Osteoblast (primary cell): ENCODE measurements around the gene SNAI1. TPM values are rescaled to one million over a fixed set of nuclear protein-coding genes. Genes with fewer than 3 reads are reported as not detected.

Experiments
- DNase-seq: peaks from one replicate; pipeline ENCODE4 v3.0.0; 2011; ENCODE audit warnings: low spot score, mixed read lengths; ENCODE audit not compliant: insufficient read length; ENCODE audit errors: missing footprints
- H2AFZ ChIP-seq: 2 replicates; pipeline ENCODE4 v1.6.0; 2011; ENCODE audit warnings: mild to moderate bottlenecking, low read length
- H3K27ac ChIP-seq: 2 replicates; pipeline ENCODE4 v1.5.1; 2011; ENCODE audit warnings: mild to moderate bottlenecking, low read depth, low read length, moderate library complexity
- H3K27me3 ChIP-seq: 2 replicates; pipeline ENCODE4 v1.6.0; 2012; ENCODE audit warnings: mild to moderate bottlenecking, control low read depth, inconsistent platforms, low read length, moderate library complexity; ENCODE audit not compliant: insufficient read depth
- H3K36me3 ChIP-seq: 2 replicates; pipeline ENCODE4 v1.5.1; 2011; ENCODE audit warnings: mild to moderate bottlenecking, low read length, control low read depth, moderate library complexity; ENCODE audit not compliant: insufficient read depth
- H3K4me1 ChIP-seq: 2 replicates; pipeline ENCODE4 v1.5.1; 2011; ENCODE audit warnings: mild to moderate bottlenecking, low read length, control low read depth, moderate library complexity; ENCODE audit not compliant: insufficient read depth
- H3K4me2 ChIP-seq: 2 replicates; pipeline ENCODE4 v1.6.0; 2011; ENCODE audit warnings: mild to moderate bottlenecking, low read length; ENCODE audit not compliant: insufficient read depth
- H3K4me3 ChIP-seq: fragments of 200-600 bp; sonication (generic); 3 replicates; pipeline ENCODE4 v1.5.1; 2012; ENCODE audit warnings: mild to moderate bottlenecking, low read length, inconsistent platforms; ENCODE audit not compliant: insufficient read depth
- H3K79me2 ChIP-seq: 2 replicates; pipeline ENCODE4 v1.6.0; 2012; ENCODE audit warnings: mild to moderate bottlenecking, low read length, control low read depth, inconsistent platforms; ENCODE audit not compliant: insufficient read depth
- H3K9me3 ChIP-seq: 2 replicates; pipeline ENCODE4 v1.5.1; 2011; ENCODE audit warnings: low read depth, low read length, control low read depth
- H4K20me1 ChIP-seq: 2 replicates; pipeline ENCODE4 v1.6.0; 2012; ENCODE audit warnings: mild to moderate bottlenecking, low read length, control low read depth; ENCODE audit not compliant: insufficient read depth
- CTCF ChIP-seq: IDR thresholded peaks from 2 replicates; pipeline ENCODE4 v1.5.1; 2011; ENCODE audit warnings: mild to moderate bottlenecking, low read depth, low read length, moderate library complexity; ENCODE audit errors: extremely low read depth
- total RNA-seq: library from RNA; depleted of rRNA; stranded (reverse); fragments of >200 nt; gene quantifications from 2 replicates; pipeline ENCODE4 v1.2.3, GENCODE V29; 2012

The SNAI1 gene
- total RNA-seq, 1 donor: 1.8 TPM

GRCh38 chr20:49987868-49988690 lies 5.3 kb downstream of the SNAI1 start:
- H3K36me3 ChIP-seq: peaks cover 22% of the 10 kb centered on the region
- peaks cover 69% of the 10 kb centered on the region for H3K4me1 ChIP-seq

GRCh38 chr20:49989234-49990065 lies 6.7 kb downstream of the SNAI1 start:
- H4K20me1 ChIP-seq: peaks cover 30% of the 10 kb centered on the region
- H3K36me3 ChIP-seq: peaks cover 16% of the 10 kb centered on the region
- H3K4me2 ChIP-seq: peak overlapping the region; percentile 16

More at GRCh38 chr20:49987868-49988690, 5.3 kb downstream of the SNAI1 start:
- H3K27ac ChIP-seq: peak overlapping the region; percentile 76
- H3K9me3 ChIP-seq: no peaks in the 10 kb centered on the region
- DNase-seq: no peak
- H3K79me2 ChIP-seq: peaks cover 45% of the 10 kb centered on the region
- H3K27me3 ChIP-seq: no peaks in the 10 kb centered on the region
- H4K20me1 ChIP-seq: peaks cover 40% of the 10 kb centered on the region
- no peak overlapping the region for H3K4me2 ChIP-seq
- no peak for TF ChIP-seq CTCF
- H3K4me3 ChIP-seq: no peak overlapping the region
- no peak overlapping the region for H2AFZ ChIP-seq

GRCh38 chr20:49990271-49990720 lies 7.5 kb downstream of the SNAI1 start:
- Histone ChIP-seq H3K4me2 (peak overlapping the region; percentile 16), H3K27me3 (no peaks in the 10 kb centered on the region), H3K27ac (peak overlapping the region; percentile 76), H3K79me2 (peaks cover 23% of the 10 kb centered on the region), H3K4me1 (peaks cover 51% of the 10 kb centered on the region), H3K4me3 (no peak overlapping the region), H3K36me3 (peaks cover 11% of the 10 kb centered on the region), H4K20me1 (peaks cover 22% of the 10 kb centered on the region), H2AFZ (peak overlapping the region; percentile 82), H3K9me3 (no peaks in the 10 kb centered on the region)
- no peak for TF ChIP-seq CTCF
- peak; percentile 69 for DNase-seq

More at GRCh38 chr20:49989234-49990065, 6.7 kb downstream of the SNAI1 start:
- TF ChIP-seq CTCF: no peak
- H3K27me3 ChIP-seq: no peaks in the 10 kb centered on the region
- peaks cover 60% of the 10 kb centered on the region for H3K4me1 ChIP-seq
- peak; percentile 94 for DNase-seq
- peak overlapping the region; percentile 76 for H3K27ac ChIP-seq
- H2AFZ ChIP-seq: peak overlapping the region; percentile 82
- H3K4me3 ChIP-seq: no peak overlapping the region
- H3K9me3 ChIP-seq: no peaks in the 10 kb centered on the region
- H3K79me2 ChIP-seq: peaks cover 31% of the 10 kb centered on the region
